GM21526 (cell line): ENCODE measurements around the gene NMNAT3.

Source experiments
- ATAC-seq: cut with Tn5 transposase; IDR thresholded peaks from one replicate; pipeline ENCODE4 v1.9.1; 2021; ENCODE audit warnings: moderate library complexity; ENCODE audit not compliant: unreplicated experiment, low FRiP score

NMNAT3 gene

GRCh38 chr3:139676108-139676507 lies 1.7 kb downstream of the NMNAT3 start:
- ATAC-seq = no peak

GRCh38 chr3:139675327-139675726 lies 2.4 kb downstream of the NMNAT3 start:
- no peak for ATAC-seq

GRCh38 chr3:139674571-139675260 lies 3.1 kb downstream of the NMNAT3 start:
- no peak for ATAC-seq

GRCh38 chr3:139672884-139673283 lies 4.9 kb downstream of the NMNAT3 start:
- no peak for ATAC-seq

GRCh38 chr3:139671863-139672646 lies 5.7 kb downstream of the NMNAT3 start:
- no peak for ATAC-seq

- ATAC-seq = no peak
Measured at GRCh38 chr3:139671107-139671506, 6.7 kb downstream of the NMNAT3 start.

GRCh38 chr3:139670196-139670595 lies 7.6 kb downstream of the NMNAT3 start:
- no peak for ATAC-seq

- no peak for ATAC-seq
Measured at GRCh38 chr3:139668332-139668731, 9.4 kb downstream of the NMNAT3 start.

- ATAC-seq = no peak
Measured at GRCh38 chr3:139664958-139665357, 12.8 kb downstream of the NMNAT3 start.

- ATAC-seq = no peak
Measured at GRCh38 chr3:139660269-139660668, 17.5 kb downstream of the NMNAT3 start.

GRCh38 chr3:139659511-139659910 lies 18.3 kb downstream of the NMNAT3 start:
- ATAC-seq = no peak

- ATAC-seq = no peak
Measured at GRCh38 chr3:139657936-139658335, 19.8 kb downstream of the NMNAT3 start.

GRCh38 chr3:139657434-139657833 lies 20.3 kb downstream of the NMNAT3 start:
- no peak for ATAC-seq

- ATAC-seq = no peak
Measured at GRCh38 chr3:139655909-139656595, 21.7 kb downstream of the NMNAT3 start.

- no peak for ATAC-seq
Measured at GRCh38 chr3:139654637-139655365, 23.0 kb downstream of the NMNAT3 start.

GRCh38 chr3:139653582-139653981 lies 24.2 kb downstream of the NMNAT3 start:
- ATAC-seq = no peak

- ATAC-seq = no peak
Measured at GRCh38 chr3:139652561-139652960, 25.2 kb downstream of the NMNAT3 start.

GRCh38 chr3:139647866-139648435 lies 29.8 kb downstream of the NMNAT3 start:
- ATAC-seq = no peak

- ATAC-seq = no peak
Measured at GRCh38 chr3:139646512-139646911, 31.3 kb downstream of the NMNAT3 start.

- ATAC-seq = no peak
Measured at GRCh38 chr3:139642996-139643395, 34.8 kb downstream of the NMNAT3 start.
